Measurements from ENCODE around the gene CFAP58. TPM values are rescaled to one million over a fixed set of nuclear protein-coding genes. Genes with fewer than 3 reads are reported as not detected.

The CFAP58 gene
- total and polyA plus RNA-seq, 4 donors = 0.01 to 0.09 (median 0.08) TPM; not detected in 1

GRCh38 chr10:104340641-104341040 is 13.0 kb upstream of the CFAP58 start:
- Histone ChIP-seq H3K36me3 (ENCODE audit: control insufficient read depth in 4 of 4, insufficient read depth in 3 of 4, low read depth in 1 of 4, low read length in 3 of 4) (no peaks in the 10 kb centered on the region), H3K9ac (ENCODE audit: low read depth in 1 of 2, low read length in 2 of 2) (no peak overlapping the region), H3K27ac (ENCODE audit: low read depth in 1 of 2, low read length in 2 of 2) (peak overlapping the region; percentile 53 to 98), H3K9me3 (ENCODE audit: control insufficient read depth in 4 of 4, low read length in 3 of 4) (no peaks in the 10 kb centered on the region), H3K27me3 (ENCODE audit: control insufficient read depth in 4 of 4, insufficient read depth in 4 of 4, low read length in 3 of 4) (no peaks in the 10 kb centered on the region), H3K4me1 (ENCODE audit: control insufficient read depth in 4 of 4, insufficient read depth in 4 of 4, low read length in 3 of 4) (peaks cover 5 to 32% (median 14%) of the 10 kb centered on the region in 4 donors), H3K4me3 (ENCODE audit: low read depth in 1 of 3, low read length in 3 of 3) (no peak overlapping the region)
- 86% methylated on average over 4 of the region's 4 CpGs for WGBS
- TF ChIP-seq RXRA (IDR thresholded peaks at IDR 0.05) (no peak), HNF4G (IDR thresholded peaks at IDR 0.05) (no peak), SP1 (IDR thresholded peaks at IDR 0.05) (no peak), JUND (IDR thresholded peaks at IDR 0.05) (no peak), EGR1 (IDR thresholded peaks at IDR 0.05; ENCODE audit: low read depth in 2 of 2) (no peak), FOXA1 (IDR thresholded peaks at IDR 0.05) (no peak)
- TF ChIP-seq, protein P1, sequence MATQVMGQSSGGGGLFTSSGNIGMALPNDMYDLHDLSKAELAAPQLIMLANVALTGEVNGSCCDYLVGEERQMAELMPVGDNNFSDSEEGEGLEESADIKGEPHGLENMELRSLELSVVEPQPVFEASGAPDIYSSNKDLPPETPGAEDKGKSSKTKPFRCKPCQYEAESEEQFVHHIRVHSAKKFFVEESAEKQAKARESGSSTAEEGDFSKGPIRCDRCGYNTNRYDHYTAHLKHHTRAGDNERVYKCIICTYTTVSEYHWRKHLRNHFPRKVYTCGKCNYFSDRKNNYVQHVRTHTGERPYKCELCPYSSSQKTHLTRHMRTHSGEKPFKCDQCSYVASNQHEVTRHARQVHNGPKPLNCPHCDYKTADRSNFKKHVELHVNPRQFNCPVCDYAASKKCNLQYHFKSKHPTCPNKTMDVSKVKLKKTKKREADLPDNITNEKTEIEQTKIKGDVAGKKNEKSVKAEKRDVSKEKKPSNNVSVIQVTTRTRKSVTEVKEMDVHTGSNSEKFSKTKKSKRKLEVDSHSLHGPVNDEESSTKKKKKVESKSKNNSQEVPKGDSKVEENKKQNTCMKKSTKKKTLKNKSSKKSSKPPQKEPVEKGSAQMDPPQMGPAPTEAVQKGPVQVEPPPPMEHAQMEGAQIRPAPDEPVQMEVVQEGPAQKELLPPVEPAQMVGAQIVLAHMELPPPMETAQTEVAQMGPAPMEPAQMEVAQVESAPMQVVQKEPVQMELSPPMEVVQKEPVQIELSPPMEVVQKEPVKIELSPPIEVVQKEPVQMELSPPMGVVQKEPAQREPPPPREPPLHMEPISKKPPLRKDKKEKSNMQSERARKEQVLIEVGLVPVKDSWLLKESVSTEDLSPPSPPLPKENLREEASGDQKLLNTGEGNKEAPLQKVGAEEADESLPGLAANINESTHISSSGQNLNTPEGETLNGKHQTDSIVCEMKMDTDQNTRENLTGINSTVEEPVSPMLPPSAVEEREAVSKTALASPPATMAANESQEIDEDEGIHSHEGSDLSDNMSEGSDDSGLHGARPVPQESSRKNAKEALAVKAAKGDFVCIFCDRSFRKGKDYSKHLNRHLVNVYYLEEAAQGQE (IDR thresholded peaks at IDR 0.05) = no peak
- TF ChIP-seq, protein P2, sequence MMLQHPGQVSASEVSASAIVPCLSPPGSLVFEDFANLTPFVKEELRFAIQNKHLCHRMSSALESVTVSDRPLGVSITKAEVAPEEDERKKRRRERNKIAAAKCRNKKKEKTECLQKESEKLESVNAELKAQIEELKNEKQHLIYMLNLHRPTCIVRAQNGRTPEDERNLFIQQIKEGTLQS (IDR thresholded peaks at IDR 0.05) = no peak
- TF ChIP-seq, protein P3, sequence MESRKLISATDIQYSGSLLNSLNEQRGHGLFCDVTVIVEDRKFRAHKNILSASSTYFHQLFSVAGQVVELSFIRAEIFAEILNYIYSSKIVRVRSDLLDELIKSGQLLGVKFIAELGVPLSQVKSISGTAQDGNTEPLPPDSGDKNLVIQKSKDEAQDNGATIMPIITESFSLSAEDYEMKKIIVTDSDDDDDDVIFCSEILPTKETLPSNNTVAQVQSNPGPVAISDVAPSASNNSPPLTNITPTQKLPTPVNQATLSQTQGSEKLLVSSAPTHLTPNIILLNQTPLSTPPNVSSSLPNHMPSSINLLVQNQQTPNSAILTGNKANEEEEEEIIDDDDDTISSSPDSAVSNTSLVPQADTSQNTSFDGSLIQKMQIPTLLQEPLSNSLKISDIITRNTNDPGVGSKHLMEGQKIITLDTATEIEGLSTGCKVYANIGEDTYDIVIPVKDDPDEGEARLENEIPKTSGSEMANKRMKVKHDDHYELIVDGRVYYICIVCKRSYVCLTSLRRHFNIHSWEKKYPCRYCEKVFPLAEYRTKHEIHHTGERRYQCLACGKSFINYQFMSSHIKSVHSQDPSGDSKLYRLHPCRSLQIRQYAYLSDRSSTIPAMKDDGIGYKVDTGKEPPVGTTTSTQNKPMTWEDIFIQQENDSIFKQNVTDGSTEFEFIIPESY (IDR thresholded peaks at IDR 0.05) = no peak
- TF ChIP-seq, protein P4, sequence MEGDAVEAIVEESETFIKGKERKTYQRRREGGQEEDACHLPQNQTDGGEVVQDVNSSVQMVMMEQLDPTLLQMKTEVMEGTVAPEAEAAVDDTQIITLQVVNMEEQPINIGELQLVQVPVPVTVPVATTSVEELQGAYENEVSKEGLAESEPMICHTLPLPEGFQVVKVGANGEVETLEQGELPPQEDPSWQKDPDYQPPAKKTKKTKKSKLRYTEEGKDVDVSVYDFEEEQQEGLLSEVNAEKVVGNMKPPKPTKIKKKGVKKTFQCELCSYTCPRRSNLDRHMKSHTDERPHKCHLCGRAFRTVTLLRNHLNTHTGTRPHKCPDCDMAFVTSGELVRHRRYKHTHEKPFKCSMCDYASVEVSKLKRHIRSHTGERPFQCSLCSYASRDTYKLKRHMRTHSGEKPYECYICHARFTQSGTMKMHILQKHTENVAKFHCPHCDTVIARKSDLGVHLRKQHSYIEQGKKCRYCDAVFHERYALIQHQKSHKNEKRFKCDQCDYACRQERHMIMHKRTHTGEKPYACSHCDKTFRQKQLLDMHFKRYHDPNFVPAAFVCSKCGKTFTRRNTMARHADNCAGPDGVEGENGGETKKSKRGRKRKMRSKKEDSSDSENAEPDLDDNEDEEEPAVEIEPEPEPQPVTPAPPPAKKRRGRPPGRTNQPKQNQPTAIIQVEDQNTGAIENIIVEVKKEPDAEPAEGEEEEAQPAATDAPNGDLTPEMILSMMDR (IDR thresholded peaks at IDR 0.05; ENCODE audit: low read depth, low read length, missing input control) = no peak
- no peak for DNase-seq (ENCODE audit: low spot score)

- no peaks in the 10 kb centered on the region for H3K9me3 ChIP-seq (ENCODE audit: control insufficient read depth in 4 of 4, low read length in 3 of 4)
- H3K9ac ChIP-seq (ENCODE audit: low read depth in 1 of 2, low read length in 2 of 2) = no peak overlapping the region
- DNase-seq (ENCODE audit: low spot score) = no peak
- no peak overlapping the region for H3K4me3 ChIP-seq (ENCODE audit: low read depth in 1 of 3, low read length in 3 of 3)
- H3K4me1 ChIP-seq (ENCODE audit: control insufficient read depth in 4 of 4, insufficient read depth in 4 of 4, low read length in 3 of 4) = peaks cover 0 to 19% (median 7%) of the 10 kb centered on the region in 4 donors
- WGBS = 69% methylated on average over 3 of the region's 3 CpGs
- no peaks in the 10 kb centered on the region for H3K27me3 ChIP-seq (ENCODE audit: control insufficient read depth in 4 of 4, insufficient read depth in 4 of 4, low read length in 3 of 4)
- H3K36me3 ChIP-seq (ENCODE audit: control insufficient read depth in 4 of 4, insufficient read depth in 3 of 4, low read depth in 1 of 4, low read length in 3 of 4) = no peaks in the 10 kb centered on the region
- H3K27ac ChIP-seq (ENCODE audit: low read depth in 1 of 2, low read length in 2 of 2) = no peak overlapping the region
- TF ChIP-seq NR2F2 (IDR thresholded peaks at IDR 0.05) (peak; percentile 90), GABPA (IDR thresholded peaks at IDR 0.05 in 1 of 2, conservative IDR thresholded peaks at IDR 0.05 in 1 of 2) (no peak), JUND (IDR thresholded peaks at IDR 0.05) (no peak), SP1 (IDR thresholded peaks at IDR 0.05) (peak; percentile 32), RXRA (IDR thresholded peaks at IDR 0.05) (no peak), TAF1 (conservative IDR thresholded peaks at IDR 0.05) (no peak)
Observed at GRCh38 chr10:104342941-104343411, 10.7 kb upstream of the CFAP58 start.

Data from liver (tissue), 9 donors.